Measurements from ENCODE around the gene SIRPB2. TPM values are rescaled to one million over a fixed set of nuclear protein-coding genes. Genes with fewer than 3 reads are reported as not detected.
A peak's percentile ranks its signal among the peaks of the same experiment; 100 is the strongest.

SIRPB2 gene
- total and polyA plus RNA-seq, 2 experiments from 2014 or later: not detected

DNA sequence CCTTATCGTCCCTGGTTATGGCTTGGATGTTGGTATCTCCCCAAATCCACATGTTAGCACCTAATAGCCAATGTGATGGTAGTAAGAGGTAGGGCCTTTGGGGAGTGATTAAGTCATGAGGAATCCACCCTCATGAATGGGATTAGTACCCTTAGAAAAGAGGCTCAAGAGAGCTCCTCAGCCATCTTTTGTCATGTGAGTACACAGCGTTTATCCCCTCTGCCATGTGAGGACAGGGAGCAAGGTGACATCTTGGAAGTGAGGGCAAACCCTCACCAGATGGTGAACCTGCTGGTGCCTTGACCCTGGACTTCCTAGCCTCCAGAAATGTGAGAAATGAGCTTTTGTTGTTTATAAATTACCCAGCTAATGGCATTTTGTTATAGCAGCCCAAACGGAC, 16.1 kb upstream of the SIRPB2 start:
- no peak overlapping the region for H3K4me3 ChIP-seq
- TF ChIP-seq EZH2 (IDR thresholded peaks at IDR 0.05; ENCODE audit: insufficient read depth, poor library complexity, severe bottlenecking) (no peak), EZH2phosphoT487 (IDR thresholded peaks at IDR 0.05; ENCODE audit: insufficient read depth, low read depth) (no peak)
- H3K9me3 ChIP-seq (ENCODE audit: low read depth): no peaks in the 10 kb centered on the region
- 22 to 26% methylated on average over 3 of the region's 3 CpGs for WGBS, 2 experiments (ENCODE audit: low coverage in 1 of 2, low lambda C conversion rate in 2 of 2, missing lambda C conversion rate in 2 of 2)
- H3K79me2 ChIP-seq (ENCODE audit: insufficient read depth): no peaks in the 10 kb centered on the region
- H3K4me1 ChIP-seq (ENCODE audit: insufficient read depth): peaks cover 16% of the 10 kb centered on the region
- H4K20me1 ChIP-seq (ENCODE audit: insufficient read depth): no peaks in the 10 kb centered on the region
- H3K9ac ChIP-seq: no peak overlapping the region
- H3K27me3 ChIP-seq (replicated peaks; ENCODE audit: insufficient read depth): peaks cover 15% of the 10 kb centered on the region; the same call in 1 of the 2 replicates
- H3K9me2 ChIP-seq (ENCODE audit: insufficient read depth): no peaks in the 10 kb centered on the region
- H3F3A ChIP-seq (ENCODE audit: insufficient read depth): peaks cover 17% of the 10 kb centered on the region; the same call in 1 of the 2 replicates
- DNase-seq: no peak
- in situ Hi-C loops (cut with MboI): no loop called here
- H3K36me3 ChIP-seq (ENCODE audit: low read depth): no peaks in the 10 kb centered on the region
- no peak overlapping the region for H2AFZ ChIP-seq
- no peak overlapping the region for H3K27ac ChIP-seq
- no peak overlapping the region for H3K4me2 ChIP-seq (ENCODE audit: unreplicated experiment)

GRCh38 chr20:1505871-1506270, 14.7 kb upstream of the SIRPB2 start:
- 0 out of 2 replicates have a peak overlapping the region, but pooled peaks have one; percentile 21 for H3K4me3 ChIP-seq
- no peaks in the 10 kb centered on the region for H3K9me3 ChIP-seq (ENCODE audit: low read depth)
- peaks cover 16% of the 10 kb centered on the region for H3K27me3 ChIP-seq (replicated peaks; ENCODE audit: insufficient read depth)
- no peaks in the 10 kb centered on the region for H3K79me2 ChIP-seq (ENCODE audit: insufficient read depth)
- H3K9me2 ChIP-seq (ENCODE audit: insufficient read depth): no peaks in the 10 kb centered on the region
- H3F3A ChIP-seq (ENCODE audit: insufficient read depth): peaks cover 17% of the 10 kb centered on the region; the same call in 1 of the 2 replicates
- H3K27ac ChIP-seq: peak overlapping the region; percentile 83
- H2AFZ ChIP-seq: 0 out of 2 replicates have a peak overlapping the region, but pooled peaks have one; percentile 1
- H3K4me1 ChIP-seq (ENCODE audit: insufficient read depth): peaks cover 16% of the 10 kb centered on the region
- peak; percentile 56 for DNase-seq
- 69 to 73% methylated on average over 1 of the region's 1 CpG for WGBS, 2 experiments (ENCODE audit: low coverage in 1 of 2, low lambda C conversion rate in 2 of 2, missing lambda C conversion rate in 2 of 2)
- peak overlapping the region; percentile 35; the same call in 1 of the 2 replicates for H3K9ac ChIP-seq
- TF ChIP-seq EZH2 (IDR thresholded peaks at IDR 0.05; ENCODE audit: insufficient read depth, poor library complexity, severe bottlenecking) (no peak), EZH2phosphoT487 (IDR thresholded peaks at IDR 0.05; ENCODE audit: insufficient read depth, low read depth) (no peak)
- H3K4me2 ChIP-seq (ENCODE audit: unreplicated experiment): peak overlapping the region; percentile 62
- H4K20me1 ChIP-seq (ENCODE audit: insufficient read depth): no peaks in the 10 kb centered on the region
- in situ Hi-C loops (cut with MboI): no loop called here
- H3K36me3 ChIP-seq (ENCODE audit: low read depth): no peaks in the 10 kb centered on the region

- peak; percentile 91 for DNase-seq
- H3K36me3 ChIP-seq (ENCODE audit: low read depth): no peaks in the 10 kb centered on the region
- H2AFZ ChIP-seq: no peak overlapping the region
- peak overlapping the region; percentile 62 for H3K4me2 ChIP-seq (ENCODE audit: unreplicated experiment)
- no peaks in the 10 kb centered on the region for H3K9me3 ChIP-seq (ENCODE audit: low read depth)
- no peaks in the 10 kb centered on the region for H3K9me2 ChIP-seq (ENCODE audit: insufficient read depth)
- no peaks in the 10 kb centered on the region for H3K79me2 ChIP-seq (ENCODE audit: insufficient read depth)
- peaks cover 17% of the 10 kb centered on the region; the same call in 1 of the 2 replicates for H3F3A ChIP-seq (ENCODE audit: insufficient read depth)
- H3K9ac ChIP-seq: peak overlapping the region; percentile 35; the same call in 1 of the 2 replicates
- no peaks in the 10 kb centered on the region for H4K20me1 ChIP-seq (ENCODE audit: insufficient read depth)
- 73 to 75% methylated on average over 3 of the region's 3 CpGs for WGBS, 2 experiments (ENCODE audit: low coverage in 1 of 2, low lambda C conversion rate in 2 of 2, missing lambda C conversion rate in 2 of 2)
- H3K4me3 ChIP-seq: 0 out of 2 replicates have a peak overlapping the region, but pooled peaks have one; percentile 21
- peaks cover 11% of the 10 kb centered on the region for H3K27me3 ChIP-seq (replicated peaks; ENCODE audit: insufficient read depth)
- no peak for TF ChIP-seq EZH2 (IDR thresholded peaks at IDR 0.05; ENCODE audit: insufficient read depth, poor library complexity, severe bottlenecking)
- TF ChIP-seq EZH2phosphoT487 (IDR thresholded peaks at IDR 0.05; ENCODE audit: insufficient read depth, low read depth): no peak
- H3K27ac ChIP-seq: peak overlapping the region; percentile 83
- in situ Hi-C loops (cut with MboI): no loop called here
- H3K4me1 ChIP-seq (ENCODE audit: insufficient read depth): peaks cover 16% of the 10 kb centered on the region
Measured at GRCh38 chr20:1505361-1505760, 14.1 kb upstream of the SIRPB2 start.

GRCh38 chr20:1503564-1504227, 12.5 kb upstream of the SIRPB2 start:
- 1% methylated on average over 8 of the region's 8 CpGs for WGBS, 2 experiments (ENCODE audit: low coverage in 1 of 2, low lambda C conversion rate in 2 of 2, missing lambda C conversion rate in 2 of 2)
- no peak for TF ChIP-seq EZH2 (IDR thresholded peaks at IDR 0.05; ENCODE audit: insufficient read depth, poor library complexity, severe bottlenecking)
- TF ChIP-seq EZH2phosphoT487 (IDR thresholded peaks at IDR 0.05; ENCODE audit: insufficient read depth, low read depth): no peak
- DNase-seq: peak; percentile 95
- Histone ChIP-seq H3K9me2 (ENCODE audit: insufficient read depth) (no peaks in the 10 kb centered on the region), H3K36me3 (ENCODE audit: low read depth) (no peaks in the 10 kb centered on the region), H3K27ac (no peak overlapping the region), H3K9ac (no peak overlapping the region), H3K4me1 (ENCODE audit: insufficient read depth) (peaks cover 16% of the 10 kb centered on the region), H3K4me2 (ENCODE audit: unreplicated experiment) (no peak overlapping the region), H3F3A (ENCODE audit: insufficient read depth) (peaks cover 17% of the 10 kb centered on the region; the same call in 1 of the 2 replicates), H3K79me2 (ENCODE audit: insufficient read depth) (no peaks in the 10 kb centered on the region), H3K27me3 (replicated peaks; ENCODE audit: insufficient read depth) (peaks cover 16% of the 10 kb centered on the region), H3K4me3 (no peak overlapping the region), H4K20me1 (ENCODE audit: insufficient read depth) (no peaks in the 10 kb centered on the region), H3K9me3 (ENCODE audit: low read depth) (no peaks in the 10 kb centered on the region), H2AFZ (0 out of 2 replicates have a peak overlapping the region, but pooled peaks have one; percentile 12)
- in situ Hi-C loops (cut with MboI): no loop called here
